Stimulated activated CD4-positive, alpha-beta T cell treated with anti-CD3 and anti-CD28 coated beads, TNF-alpha, amount 100 ng/mL, for 1 hour (primary cell): ENCODE data around the gene THSD7A.

ENCODE experiments used
- DNase-seq, 3 donors: peaks; one replicate each; pipeline ENCODE4 v3.0.0-alpha.2; 2020; ENCODE audit warnings: low read depth in 3 of 3, low spot score in 1 of 3

THSD7A gene

GRCh38 chr7:11343136-11343535, 488.9 kb downstream of the THSD7A start:
- no peak for DNase-seq

- DNase-seq: no peak
Observed at GRCh38 chr7:11341285-11341944, 490.6 kb downstream of the THSD7A start.

DNA sequence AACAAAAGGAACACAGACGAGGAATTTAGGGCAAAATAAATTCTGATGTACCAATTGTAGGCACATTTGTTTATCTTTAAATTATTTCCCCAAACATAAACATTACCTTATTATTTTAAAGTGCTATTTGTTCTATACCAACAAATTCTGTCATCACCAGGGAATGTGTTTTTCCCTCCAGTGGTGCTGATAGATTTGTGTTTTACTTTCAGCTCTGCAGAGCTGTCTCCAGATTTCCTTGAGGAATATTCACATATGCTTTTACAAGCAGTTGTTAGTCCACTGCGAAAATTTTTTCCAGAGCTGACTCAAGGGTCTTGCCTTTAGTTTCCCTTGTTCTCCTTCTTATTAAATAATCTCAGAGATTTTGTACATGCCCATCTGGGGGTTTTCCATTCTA, 495.6 kb downstream of the THSD7A start:
- no peak for DNase-seq

DNA sequence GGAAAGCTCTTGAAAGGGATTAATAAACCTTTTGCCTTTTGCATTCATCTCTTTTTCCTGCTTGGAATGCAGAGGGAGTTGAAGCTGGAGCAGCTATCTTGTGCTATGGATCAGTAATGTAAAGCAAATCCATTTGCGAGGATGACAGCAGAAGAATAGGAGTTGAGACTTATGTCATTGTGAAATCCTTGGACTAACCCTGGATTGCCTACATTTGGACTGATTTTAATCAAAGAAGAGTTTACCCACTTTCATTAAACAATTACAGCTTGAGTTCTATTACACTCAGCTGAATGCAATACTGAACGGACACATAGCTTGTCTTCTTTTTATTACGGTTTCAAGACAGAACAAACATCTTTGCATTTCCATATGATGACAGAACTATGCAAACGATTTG, 496.1 kb downstream of the THSD7A start:
- DNase-seq: no peak

DNA sequence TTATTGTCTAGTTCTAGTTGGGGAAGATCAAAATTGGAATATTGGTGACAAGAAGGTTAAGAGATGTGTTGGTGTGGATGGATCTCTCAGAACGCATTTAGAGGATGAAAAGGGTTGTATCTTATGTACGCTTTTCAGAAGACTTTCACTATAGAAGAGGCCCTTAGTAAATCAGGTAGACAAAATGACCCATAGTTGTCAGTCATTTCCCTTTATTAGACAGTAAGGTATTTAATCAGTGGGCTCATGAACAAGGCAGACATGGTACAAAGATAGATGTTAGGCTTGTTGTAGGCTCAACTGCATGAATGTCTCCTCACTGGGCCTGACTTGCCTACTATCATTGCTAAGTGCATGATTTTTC, 499.2 kb downstream of the THSD7A start:
- DNase-seq: no peak

DNA sequence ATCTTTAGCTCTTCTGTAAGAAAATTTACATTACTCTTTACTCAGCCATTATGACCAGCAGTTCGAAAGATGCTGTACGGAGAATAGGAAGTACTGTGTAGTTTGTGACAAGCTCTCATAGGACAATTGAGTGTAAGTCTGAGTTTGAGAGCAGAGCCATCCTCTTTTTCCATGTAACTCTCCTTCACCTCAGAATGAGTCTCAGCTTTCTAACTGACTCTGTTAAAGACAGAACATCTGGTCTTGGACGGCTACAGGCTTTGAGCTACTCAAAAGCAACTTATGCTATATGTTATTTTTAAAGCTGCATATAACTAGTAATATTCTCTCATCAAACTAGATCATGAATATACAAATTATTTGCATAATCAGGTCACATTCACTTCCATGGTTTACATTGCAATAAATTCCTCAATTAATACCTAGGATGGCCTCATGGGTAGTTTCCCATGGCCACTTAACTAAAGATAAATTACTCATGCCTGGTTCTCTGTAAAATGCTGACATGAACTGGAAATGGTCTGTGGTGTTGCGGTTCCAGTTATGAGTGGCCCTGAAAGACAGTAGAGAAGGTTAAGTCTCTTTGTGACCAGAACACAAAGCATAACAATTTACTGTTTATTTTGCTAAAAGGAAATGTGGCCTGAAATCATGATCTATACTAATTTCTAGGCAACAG, 499.7 kb downstream of the THSD7A start:
- no peak for DNase-seq

GRCh38 chr7:11331128-11332102, 500.6 kb downstream of the THSD7A start:
- DNase-seq: no peak

- no peak for DNase-seq
Observed at GRCh38 chr7:11330717-11331116, 501.3 kb downstream of the THSD7A start.

DNA sequence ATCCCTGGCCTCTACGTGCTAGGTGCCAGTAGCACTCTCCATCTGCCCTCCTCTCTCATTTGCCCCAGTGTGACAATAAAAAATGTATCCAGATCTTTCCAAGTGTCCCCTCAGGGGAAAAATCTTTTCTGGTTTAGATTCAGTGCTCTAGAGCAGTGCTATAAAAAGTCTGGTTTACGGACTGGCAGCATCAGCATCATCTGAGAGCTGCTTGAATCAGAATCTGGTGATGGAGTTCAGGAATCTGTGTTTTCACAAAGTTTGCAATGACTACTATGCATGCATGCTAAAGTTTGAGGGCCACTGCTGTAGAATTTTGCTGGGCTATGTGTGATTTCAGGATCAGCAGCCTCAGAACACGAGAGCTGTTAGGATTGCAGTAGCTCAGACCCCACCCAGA, 501.8 kb downstream of the THSD7A start:
- DNase-seq: no peak

- no peak for DNase-seq
Observed at GRCh38 chr7:11329626-11330025, 502.4 kb downstream of the THSD7A start.

GRCh38 chr7:11328309-11328708, 503.7 kb downstream of the THSD7A start:
- no peak for DNase-seq

GRCh38 chr7:11327633-11328032, 504.4 kb downstream of the THSD7A start:
- DNase-seq: no peak
